Kidney (tissue), 14 donors: Measurements from ENCODE around the gene AP2A1. TPM values are rescaled to one million over a fixed set of nuclear protein-coding genes. Genes with fewer than 3 reads are reported as not detected.

Source experiments
- DNase-seq, 5 donors: peaks; one replicate each; pipeline ENCODE4 v3.0.0-alpha.2; 2013 to 2020
- FAIRE-seq: peaks from 2 replicates; lab custom pipeline; 2012; peaks lifted over from hg19 to GRCh38; lab: Jason Lieb, UNC
- H3K27ac ChIP-seq, 2 donors: one replicate each; pipeline ENCODE4 v1.7.0; 2013; ENCODE audit warnings: low read depth in 2 of 2, low read length in 2 of 2, inconsistent platforms in 1 of 2
- H3K27me3 ChIP-seq: one replicate; pipeline ENCODE4 v1.7.1; 2013; ENCODE audit warnings: low read length, inconsistent platforms; ENCODE audit not compliant: control insufficient read depth, insufficient read depth
- H3K36me3 ChIP-seq, 3 donors: one replicate each; pipeline versions ENCODE4 v1.7.0 to v1.7.1; 2013; ENCODE audit warnings: low read length in 3 of 3, control low read depth in 1 of 3, inconsistent platforms in 1 of 3; ENCODE audit not compliant: insufficient read depth in 3 of 3, control insufficient read depth in 2 of 3
- H3K4me1 ChIP-seq, 3 donors: one replicate each; pipeline versions ENCODE4 v1.7.0 to v1.7.1; 2013; ENCODE audit warnings: low read length in 3 of 3, inconsistent platforms in 1 of 3, low read depth in 1 of 3; ENCODE audit not compliant: control insufficient read depth in 2 of 3, insufficient read depth in 2 of 3
- H3K4me3 ChIP-seq, 3 donors: one replicate each; pipeline versions ENCODE4 v1.7.0 to v1.8.1; 2013; ENCODE audit warnings: low read length in 3 of 3, control low read depth in 1 of 3, inconsistent platforms in 1 of 3
- H3K9ac ChIP-seq, 3 donors: one replicate each; pipeline versions ENCODE4 v1.7.0 to v1.7.1; 2013; ENCODE audit warnings: low read length in 3 of 3, control low read depth in 1 of 3, inconsistent platforms in 1 of 3
- H3K9me3 ChIP-seq, 3 donors: one replicate each; pipeline versions ENCODE4 v1.7.0 to v1.7.1; 2013; ENCODE audit warnings: low read length in 3 of 3, control low read depth in 1 of 3, inconsistent platforms in 1 of 3; ENCODE audit not compliant: control insufficient read depth in 2 of 3, insufficient read depth in 1 of 3
- intact Hi-C: fragments of 100-400 bp; cut with DNase I; formaldehyde crosslinking; loops from one replicate; pipeline ENCODE4 v1.11.1; 2022
- polyA plus RNA-seq: library from polyadenylated mRNA; stranded (reverse); fragments of 350-450 nt; fragmentation: Illumina TruSeq; extraction: RNeasy Lipid Tissue Mini Kit (QIAGEN cat#74804); gene quantifications from one replicate; pipeline ENCODE4 v1.2.3, GENCODE V29; 2014; ENCODE audit warnings: low read depth, low replicate concordance; ENCODE audit not compliant: insufficient read depth
- total RNA-seq: library from RNA; stranded (reverse); fragmentation: NEBNext Ultra II Directional; extraction: Animal tissue kit (Norgen Biotek cat#: 25700); gene quantifications from one replicate; pipeline ENCODE4 v1.2.1, GENCODE V29; 2021
- TF ChIP-seq, protein P1 (sequence below): IDR thresholded peaks from 3 replicates; pipeline ENCODE4 v1.5.1; 2012; ENCODE audit warnings: mild to moderate bottlenecking, moderate library complexity, borderline replicate concordance; ENCODE audit not compliant: insufficient read depth; ENCODE audit errors: extremely low read depth
- donor health status: control.
- donor health status: control.
- donor health status: control.
- donor health status: control.
- donor health status: control.
- donor health status: DM: yes; HTN: yes; CAD: no.
- donor health status: Normal renal cell carcinoma (clear cell type).

The AP2A1 gene
- total and polyA plus RNA-seq, 2 donors from 2014 or later: 32.0 to 70.0 TPM

DNA sequence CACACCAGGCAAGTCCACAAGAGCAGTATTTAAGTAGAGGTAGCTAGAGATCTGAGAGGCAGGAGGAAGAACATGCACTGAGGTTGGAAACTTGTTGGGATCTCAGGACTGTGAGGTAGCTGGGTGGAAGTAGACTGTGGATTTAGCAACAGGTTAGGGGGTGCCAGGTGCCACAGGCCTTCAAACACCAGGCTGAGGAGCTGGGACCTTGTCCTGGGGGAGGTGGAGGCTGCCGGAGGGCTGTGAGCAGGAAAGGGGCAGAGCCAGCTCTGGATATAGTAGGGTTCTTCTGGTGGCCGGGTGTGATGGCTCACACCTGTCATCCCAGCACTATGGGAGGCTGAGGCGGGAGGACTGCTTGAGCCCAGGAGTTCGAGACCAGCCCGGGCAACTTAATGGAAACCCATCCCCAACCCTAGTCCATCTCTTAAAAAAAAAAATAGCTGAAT, 43.2 kb downstream of the AP2A1 start:
- peak in 2 of 5 donors; percentile 66 to 74 for DNase-seq
- H3K27me3 ChIP-seq: no peaks in the 10 kb centered on the region
- H3K27ac ChIP-seq: peak overlapping the region; percentile 90 to 97
- H3K9ac ChIP-seq: peak overlapping the region in 2 of 3 donors; percentile 85 to 88
- H3K9me3 ChIP-seq: no peaks in the 10 kb centered on the region
- peak overlapping the region; percentile 20 to 81 (median 80) for H3K4me3 ChIP-seq
- intact Hi-C loops: no loop called here
- no peak for FAIRE-seq
- H3K36me3 ChIP-seq: peaks cover 0 to 5% (median 2%) of the 10 kb centered on the region in 3 donors
- TF ChIP-seq, protein P1, sequence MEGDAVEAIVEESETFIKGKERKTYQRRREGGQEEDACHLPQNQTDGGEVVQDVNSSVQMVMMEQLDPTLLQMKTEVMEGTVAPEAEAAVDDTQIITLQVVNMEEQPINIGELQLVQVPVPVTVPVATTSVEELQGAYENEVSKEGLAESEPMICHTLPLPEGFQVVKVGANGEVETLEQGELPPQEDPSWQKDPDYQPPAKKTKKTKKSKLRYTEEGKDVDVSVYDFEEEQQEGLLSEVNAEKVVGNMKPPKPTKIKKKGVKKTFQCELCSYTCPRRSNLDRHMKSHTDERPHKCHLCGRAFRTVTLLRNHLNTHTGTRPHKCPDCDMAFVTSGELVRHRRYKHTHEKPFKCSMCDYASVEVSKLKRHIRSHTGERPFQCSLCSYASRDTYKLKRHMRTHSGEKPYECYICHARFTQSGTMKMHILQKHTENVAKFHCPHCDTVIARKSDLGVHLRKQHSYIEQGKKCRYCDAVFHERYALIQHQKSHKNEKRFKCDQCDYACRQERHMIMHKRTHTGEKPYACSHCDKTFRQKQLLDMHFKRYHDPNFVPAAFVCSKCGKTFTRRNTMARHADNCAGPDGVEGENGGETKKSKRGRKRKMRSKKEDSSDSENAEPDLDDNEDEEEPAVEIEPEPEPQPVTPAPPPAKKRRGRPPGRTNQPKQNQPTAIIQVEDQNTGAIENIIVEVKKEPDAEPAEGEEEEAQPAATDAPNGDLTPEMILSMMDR: no peak
- peaks cover 7 to 15% (median 8%) of the 10 kb centered on the region in 3 donors for H3K4me1 ChIP-seq

DNA sequence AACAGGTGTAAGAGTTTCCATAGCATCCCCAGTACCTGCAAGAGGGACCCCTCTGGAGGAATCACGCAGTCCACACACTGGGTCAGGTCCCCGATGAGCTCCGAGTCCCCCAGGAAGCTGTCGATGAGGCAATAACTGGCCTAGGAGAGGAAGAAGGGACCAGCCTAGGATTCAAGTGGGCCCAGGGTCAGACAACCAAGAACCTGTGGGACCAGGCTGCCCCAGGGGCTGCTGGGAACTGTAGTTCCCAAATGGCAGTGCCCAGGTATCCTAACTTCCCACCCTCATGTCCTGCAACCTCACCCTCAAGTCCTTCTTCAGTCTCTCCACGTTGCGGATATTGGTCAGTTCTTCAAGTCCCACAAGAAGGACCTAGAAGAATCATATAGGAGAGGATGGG, 44.5 kb downstream of the AP2A1 start:
- TF ChIP-seq, protein P1: no peak
- Histone ChIP-seq H3K4me3 (no peak overlapping the region), H3K4me1 (peaks cover 7 to 15% (median 8%) of the 10 kb centered on the region in 3 donors), H3K27me3 (no peaks in the 10 kb centered on the region), H3K36me3 (peaks cover 0 to 5% (median 2%) of the 10 kb centered on the region in 3 donors), H3K27ac (peak overlapping the region in 1 of 2 donors; percentile 28), H3K9me3 (no peaks in the 10 kb centered on the region), H3K9ac (peak overlapping the region in 1 of 3 donors; percentile 26)
- intact Hi-C loops: no loop called here
- DNase-seq (no peak), FAIRE-seq (no peak)

GRCh38 chr19:49812452-49812996, 45.7 kb downstream of the AP2A1 start:
- intact Hi-C loops: no loop called here
- FAIRE-seq (no peak), DNase-seq (no peak)
- peaks cover 7 to 15% (median 8%) of the 10 kb centered on the region in 3 donors for H3K4me1 ChIP-seq
- H3K27me3 ChIP-seq: no peaks in the 10 kb centered on the region
- H3K4me3 ChIP-seq: peak overlapping the region; percentile 84 to 100 (median 97)
- H3K9me3 ChIP-seq: no peaks in the 10 kb centered on the region
- H3K9ac ChIP-seq: peak overlapping the region; percentile 66 to 99 (median 86)
- H3K36me3 ChIP-seq: no peaks in the 10 kb centered on the region
- H3K27ac ChIP-seq: peak overlapping the region; percentile 89 to 94
- TF ChIP-seq, protein P1: no peak
